Cerebellar nuclear complex (tissue), 1 donor: Measurements from ENCODE around the gene IREB2.

Experiments used
- DNase-seq, 2 experiments: peaks; one replicate each; lab custom pipeline; 2025; lab: John Stamatoyannopoulos, UW

Gene IREB2

GRCh38 chr15:78550815-78551214 is 112.8 kb downstream of the IREB2 start:
- no peak for DNase-seq
